Ovary (tissue), 3 donors: ENCODE measurements around the gene ADA.

Experiments
- CTCF ChIP-seq, 3 donors: fragments of 450-650 bp in 2 of 3; fragments of 200-600 bp in 1 of 3; IDR thresholded peaks; one replicate each; pipeline versions ENCODE4 v1.5.1 to v1.8.0; 2016 to 2022; ENCODE audit warnings: antibody characterized with exemption in 3 of 3, mild to moderate bottlenecking in 1 of 3
- EP300 ChIP-seq: sonication (generic); formaldehyde crosslinking; IDR thresholded peaks from one replicate; pipeline ENCODE4 v1.6.1; 2017; ENCODE audit warnings: antibody characterized with exemption
- POLR2A ChIP-seq: fragments of 450-650 bp; IDR thresholded peaks from one replicate; pipeline ENCODE4 v1.6.1; 2017; ENCODE audit warnings: antibody characterized with exemption, mild to moderate bottlenecking, moderate library complexity
- donor health status: DM: no; HTN: no; CAD: no.

GRCh38 chr20:44698351-44698750 lies 46.9 kb upstream of the ADA start:
- no peak for TF ChIP-seq CTCF (IDR thresholded peaks at IDR 0.05)
- TF ChIP-seq POLR2A: no peak
- no peak for TF ChIP-seq EP300
